CD4-positive, alpha-beta T cell treated with Interleukin-6 at 100 ng/mL for 8 hours (primary cell): ENCODE measurements around the gene ZEB2.

Experiments used
- DNase-seq: peaks from one replicate; pipeline ENCODE4 v3.0.0-alpha.2; 2020; ENCODE audit warnings: mixed read lengths, low spot score

ZEB2 gene

GRCh38 chr2:144449028-144449406 lies 70.9 kb downstream of the ZEB2 start:
- DNase-seq, result no peak

GRCh38 chr2:144448389-144449027 lies 71.4 kb downstream of the ZEB2 start:
- no peak for DNase-seq

GRCh38 chr2:144447535-144447934 lies 72.4 kb downstream of the ZEB2 start:
- no peak for DNase-seq

- DNase-seq, result no peak
Measured at GRCh38 chr2:144446136-144446535, 73.8 kb downstream of the ZEB2 start.

- no peak for DNase-seq
Measured at GRCh38 chr2:144445196-144445595, 74.7 kb downstream of the ZEB2 start.

GRCh38 chr2:144443837-144444817 lies 75.8 kb downstream of the ZEB2 start:
- no peak for DNase-seq

GRCh38 chr2:144441711-144442141 lies 78.2 kb downstream of the ZEB2 start:
- no peak for DNase-seq

- DNase-seq, result no peak
Measured at GRCh38 chr2:144439993-144440392, 79.9 kb downstream of the ZEB2 start.

- no peak for DNase-seq
Measured at GRCh38 chr2:144438801-144439631, 80.9 kb downstream of the ZEB2 start.

GRCh38 chr2:144437636-144438035 lies 82.3 kb downstream of the ZEB2 start:
- no peak for DNase-seq

GRCh38 chr2:144434425-144435222 lies 85.3 kb downstream of the ZEB2 start:
- DNase-seq, result no peak

- DNase-seq, result no peak
Measured at GRCh38 chr2:144432921-144433320, 87.0 kb downstream of the ZEB2 start.

GRCh38 chr2:144431998-144432397 lies 87.9 kb downstream of the ZEB2 start:
- DNase-seq, result no peak

- DNase-seq, result no peak
Measured at GRCh38 chr2:144431392-144431783, 88.5 kb downstream of the ZEB2 start.

GRCh38 chr2:144430722-144431391 lies 89.1 kb downstream of the ZEB2 start:
- DNase-seq, result no peak

- no peak for DNase-seq
Measured at GRCh38 chr2:144429396-144430112, 90.4 kb downstream of the ZEB2 start.

- DNase-seq, result no peak
Measured at GRCh38 chr2:144426981-144427479, 92.9 kb downstream of the ZEB2 start.

- no peak for DNase-seq
Measured at GRCh38 chr2:144426355-144426754, 93.6 kb downstream of the ZEB2 start.

GRCh38 chr2:144424559-144425240 lies 95.2 kb downstream of the ZEB2 start:
- DNase-seq, result no peak
